Stimulated activated CD4-positive, alpha-beta T cell treated with anti-CD3 and anti-CD28 coated beads, TNF-alpha, amount 100 ng/mL, for 48 hours (primary cell): ENCODE results near the gene SNRNP27.
A peak's percentile ranks its signal among the peaks of the same experiment; 100 is the strongest.
"Not testable (repeated sequence)": the region's sequence is repeated elsewhere in the genome, so short reads cannot be mapped to it uniquely, and the experiment has no call there.

Experiments used
- DNase-seq, 3 donors: peaks; one replicate each; pipeline ENCODE4 v3.0.0-alpha.2; 2020; ENCODE audit warnings: low read depth in 3 of 3

Gene SNRNP27

DNA sequence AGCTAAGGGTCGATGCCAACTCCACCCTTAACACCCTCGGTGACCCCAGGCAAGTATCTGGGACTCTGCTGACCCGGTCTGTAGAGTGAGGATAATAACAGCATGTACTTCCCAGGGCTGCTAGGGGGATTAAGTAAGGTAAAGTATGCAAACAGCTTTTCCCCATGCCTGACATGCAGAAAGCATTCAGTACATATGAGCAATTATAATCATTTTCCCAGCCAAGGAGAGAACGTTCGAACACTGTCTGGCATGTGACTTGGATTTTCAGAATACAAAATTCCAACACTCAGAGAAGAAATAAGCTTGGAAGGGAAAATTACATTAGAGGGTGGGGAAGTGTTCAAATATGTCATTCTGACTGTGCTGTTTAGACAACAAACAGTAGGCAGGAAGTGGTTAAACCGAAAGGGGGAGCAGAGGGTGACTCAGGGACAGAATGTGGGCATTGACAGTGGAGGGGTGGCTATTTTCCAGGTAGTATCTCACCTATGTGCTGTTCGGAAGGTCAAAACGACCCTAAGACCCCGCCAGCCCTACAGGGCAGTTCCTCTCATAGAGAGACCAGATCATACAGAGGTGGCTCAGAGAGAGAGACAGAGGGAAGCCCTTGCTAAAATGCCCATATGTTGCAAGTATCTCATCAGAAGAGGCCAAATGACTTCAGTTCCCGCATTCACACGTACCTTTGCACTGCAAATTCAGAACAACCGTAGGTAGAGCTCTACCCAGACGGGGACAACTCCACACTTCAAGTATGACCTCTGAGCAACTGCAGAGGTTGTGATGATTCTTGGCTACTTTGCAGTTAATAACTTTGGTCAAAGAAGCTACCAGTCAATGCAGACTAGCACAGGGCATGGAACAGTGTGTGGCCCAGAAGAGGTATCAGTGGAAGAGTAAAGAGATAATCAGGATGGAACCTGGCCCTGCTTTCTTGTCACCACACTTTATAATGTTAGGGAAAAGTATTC is 52.9 kb downstream of the SNRNP27 start:
- DNase-seq = peak in 2 of 3 donors; percentile 19 to 29

DNA sequence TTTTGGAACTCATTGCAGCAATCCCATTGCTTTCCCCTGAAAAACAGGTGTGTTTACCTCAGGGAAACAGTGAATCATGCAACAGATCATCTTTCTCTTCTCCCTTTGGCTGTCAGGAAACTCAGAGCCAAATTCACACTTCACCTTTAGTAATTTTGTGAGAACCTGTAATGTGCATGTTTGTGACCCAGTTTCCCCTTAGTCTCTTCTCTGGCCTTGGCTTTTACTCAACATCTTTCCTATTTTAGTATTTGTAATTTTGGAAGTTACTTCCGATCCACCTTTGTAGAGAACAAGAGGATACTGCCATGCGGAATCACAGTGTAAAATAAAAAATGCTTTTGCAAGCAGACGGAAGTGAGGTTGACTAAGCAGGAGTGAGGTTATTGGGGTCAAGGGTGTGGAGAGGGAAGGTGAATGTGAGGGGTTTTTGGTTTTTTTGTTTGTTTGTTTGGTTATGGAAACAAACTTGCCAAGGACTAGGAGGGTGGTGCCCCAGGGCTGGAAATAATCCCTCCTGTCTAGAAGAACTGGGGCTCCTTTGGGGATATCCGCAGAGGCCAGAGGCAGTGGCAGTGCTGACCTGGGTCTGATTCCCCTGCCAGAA is 53.7 kb downstream of the SNRNP27 start:
- no peak for DNase-seq

DNA sequence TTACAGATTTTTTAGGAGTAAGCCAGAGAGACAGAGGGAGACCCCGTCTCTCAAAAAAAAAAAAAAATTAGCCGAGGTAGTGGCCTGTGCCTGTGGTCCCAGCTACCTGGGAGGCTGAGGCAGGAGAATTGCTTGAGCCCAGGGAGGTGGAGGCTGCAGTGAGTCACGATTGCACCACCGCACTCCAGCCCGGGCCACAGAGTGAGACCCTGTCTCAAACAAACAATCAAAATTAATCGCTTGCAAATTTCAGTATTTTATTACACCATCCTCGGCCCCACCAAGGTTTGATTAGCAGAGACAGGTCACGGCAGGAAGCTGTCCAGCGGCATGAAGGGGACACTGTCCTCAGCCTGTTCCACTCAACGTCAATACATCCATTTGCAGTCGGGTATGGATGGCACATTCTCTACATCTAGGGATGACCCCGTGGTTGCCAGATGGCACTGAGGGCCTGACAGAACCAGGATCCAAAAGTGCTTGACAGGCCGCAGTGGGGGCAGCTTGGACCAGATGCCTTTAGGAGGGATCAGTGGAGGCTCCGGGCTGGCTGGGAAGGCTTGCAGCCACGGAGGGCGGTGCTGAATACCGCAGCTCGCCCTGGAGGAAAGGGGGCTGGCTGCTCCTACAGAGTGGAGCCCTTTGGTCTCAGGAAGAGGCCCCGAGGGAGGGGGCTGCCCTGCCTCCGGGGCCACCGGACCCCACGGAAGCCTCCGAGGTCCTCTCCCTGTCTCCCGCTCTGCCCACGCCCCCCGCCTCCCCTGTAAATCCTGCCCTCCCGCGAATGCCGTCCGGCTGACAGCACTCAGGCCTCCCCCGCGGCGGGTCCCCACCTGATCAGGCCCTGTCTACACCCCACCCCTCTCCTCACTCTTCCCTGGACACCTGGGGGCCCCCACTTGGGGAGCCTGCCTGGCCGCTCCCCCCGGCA is 54.5 kb downstream of the SNRNP27 start:
- DNase-seq = no peak

DNA sequence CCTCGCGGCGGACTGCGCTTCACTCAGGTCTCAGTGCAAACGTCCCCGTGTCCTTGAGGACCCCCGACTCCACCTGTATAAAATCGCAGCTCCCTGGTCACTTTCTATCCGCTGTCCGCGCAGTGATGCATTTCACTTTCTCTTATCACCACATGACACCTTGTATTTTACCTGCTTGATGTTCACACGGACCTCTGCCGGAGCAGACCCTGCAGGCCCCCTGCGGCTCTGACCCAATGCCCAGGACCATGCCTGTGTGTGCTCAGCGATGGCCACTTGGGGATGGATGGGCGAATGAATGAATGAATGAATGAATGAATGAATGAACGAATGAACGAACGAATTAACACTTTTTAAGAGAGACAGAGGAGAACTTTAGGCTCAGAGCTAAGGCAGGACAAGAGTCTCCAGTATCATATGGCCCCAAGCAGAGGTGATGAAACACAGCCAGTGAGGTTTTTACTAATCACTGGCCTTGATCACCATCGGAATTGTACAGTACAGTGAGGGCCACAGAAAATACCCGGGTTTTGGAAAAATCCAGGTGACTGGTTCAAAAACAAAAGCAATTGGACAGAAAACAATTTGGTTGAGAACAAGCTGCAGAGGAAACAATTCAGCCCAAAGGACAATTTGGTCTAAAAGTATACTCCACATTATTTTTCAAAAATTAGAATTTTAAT is 55.3 kb downstream of the SNRNP27 start:
- DNase-seq = no peak

DNA sequence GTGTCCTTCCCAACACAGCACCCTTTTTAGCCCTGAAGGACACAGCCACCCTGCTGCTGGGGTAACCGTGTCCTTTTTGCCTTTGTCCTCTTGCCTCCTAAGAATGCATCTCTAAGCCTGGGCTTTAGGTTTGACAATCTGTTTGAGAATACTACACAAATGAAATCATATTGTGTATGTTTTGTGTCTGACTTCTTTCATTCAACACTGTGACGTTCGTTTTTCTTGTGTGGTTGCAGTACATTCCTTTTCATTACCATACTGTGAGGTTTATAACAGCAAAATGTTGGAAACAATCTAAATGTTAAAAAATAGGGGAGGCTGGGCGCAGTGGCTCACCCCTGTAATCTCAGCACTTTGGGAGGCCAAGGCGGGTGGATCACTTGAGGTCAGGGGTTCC is 56.5 kb downstream of the SNRNP27 start:
- no peak for DNase-seq

DNA sequence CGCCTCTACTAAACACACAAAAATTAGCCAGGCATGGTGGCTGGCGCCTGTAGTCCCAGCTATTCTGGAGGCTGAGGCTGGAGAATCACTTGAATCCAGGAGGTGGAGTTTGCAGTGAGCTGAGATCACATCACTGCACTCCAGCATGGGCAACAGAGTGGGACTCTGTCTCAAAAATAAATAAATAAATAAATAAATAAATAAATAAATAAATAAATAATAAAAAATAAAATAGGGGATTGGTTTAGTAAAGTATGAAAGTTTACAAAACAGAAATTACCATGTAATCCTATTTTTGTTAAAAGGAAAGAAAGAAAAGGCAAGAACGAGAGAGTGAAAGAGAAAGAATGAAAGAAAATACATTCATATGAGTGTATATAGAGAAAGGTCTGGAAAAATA is 56.9 kb downstream of the SNRNP27 start:
- DNase-seq = not testable (repeated sequence)

DNA sequence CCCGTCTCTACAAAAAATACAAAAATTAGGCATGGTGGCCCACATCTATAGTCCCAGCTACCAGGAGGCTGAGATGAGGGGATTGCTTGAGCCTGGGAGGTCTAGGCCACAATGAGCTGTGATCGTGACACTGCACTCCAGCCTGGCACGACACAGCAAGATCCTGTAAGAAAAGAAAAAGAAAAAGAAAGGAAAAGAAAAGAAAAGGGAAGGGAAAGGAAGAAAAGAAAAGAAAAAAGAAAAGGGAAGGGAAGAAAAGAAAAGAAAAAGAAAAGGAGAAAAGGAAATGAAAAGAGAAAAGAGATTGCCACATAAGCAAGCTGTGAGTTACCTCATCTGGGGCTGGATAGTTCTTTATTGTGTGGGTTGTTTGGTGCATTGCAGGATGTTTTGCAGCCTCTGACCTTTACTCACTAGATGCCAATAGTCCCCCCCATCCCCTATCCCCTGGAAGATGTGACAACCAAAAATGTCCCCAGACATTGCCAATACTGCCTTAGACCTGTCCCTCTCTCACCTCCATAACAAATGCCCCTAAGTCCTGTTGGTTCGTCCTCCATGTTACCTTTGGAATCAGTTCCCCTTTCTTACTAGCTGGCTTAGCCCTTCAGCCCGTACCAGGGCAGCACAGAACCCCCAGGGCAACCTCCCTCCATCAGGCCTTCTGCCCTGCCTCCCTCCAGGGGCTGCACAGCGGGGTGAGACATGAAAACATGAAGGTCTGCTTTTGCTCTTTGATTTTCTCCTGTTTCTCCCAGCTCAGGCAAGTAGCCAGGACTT is 58.8 kb downstream of the SNRNP27 start:
- DNase-seq = no peak

DNA sequence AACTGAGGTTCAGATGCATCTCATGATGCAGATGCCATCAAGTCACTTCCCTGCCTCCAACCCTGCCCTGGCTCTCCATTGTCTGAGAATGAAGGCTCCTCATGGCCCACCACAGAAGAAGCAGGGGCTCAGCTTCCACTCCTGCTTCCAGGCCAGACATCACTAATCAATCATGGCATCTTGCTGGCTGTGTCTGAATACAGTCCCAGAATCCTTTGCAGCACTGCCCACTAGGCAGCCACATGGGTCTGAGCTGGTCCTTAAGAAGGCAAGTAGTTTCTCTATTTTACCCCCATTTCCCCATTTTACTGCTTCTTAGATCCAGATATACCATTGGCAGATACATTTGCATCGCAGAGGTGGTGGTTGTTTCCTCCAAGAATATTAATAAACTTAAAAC is 60.3 kb downstream of the SNRNP27 start:
- no peak for DNase-seq
